DOHH2 (cell line): ENCODE data around the gene TAF1D.

Experiments
- CTCF ChIP-seq: fragments of 200-600 bp; sonication (generic); IDR thresholded peaks from one replicate; pipeline ENCODE4 v1.5.1; 2014; ENCODE audit warnings: antibody characterized with exemption, mild to moderate bottlenecking, low read depth, low read length; ENCODE audit not compliant: poor library complexity, severe bottlenecking
- EZH2phosphoT487 ChIP-seq: fragments of 200-600 bp; sonication (generic); IDR thresholded peaks from 2 replicates; pipeline ENCODE4 v1.6.1; 2017; ENCODE audit warnings: borderline replicate concordance, mild to moderate bottlenecking, antibody characterized with exemption, low read length, moderate library complexity, mixed read lengths

- TF ChIP-seq EZH2phosphoT487 (no peak), CTCF (no peak)
These were observed 32.4 kb upstream of the TAF1D start for GRCh38 chr11:93773601-93774200.
